ENCODE results near the gene EVPL. TPM values are rescaled to one million over a fixed set of nuclear protein-coding genes. Genes with fewer than 3 reads are reported as not detected.
"Not testable (repeated sequence)": the region's sequence is repeated elsewhere in the genome, so short reads cannot be mapped to it uniquely, and the experiment has no call there.

EVPL gene
- polyA plus RNA-seq, 3 donors = 0.34 to 1.2 (median 0.59) TPM

GRCh38 chr17:76049836-76050537 lies 22.9 kb upstream of the EVPL start:
- 92% methylated on average over 15 of the region's 15 CpGs for WGBS, 3 donors
- H3K27ac ChIP-seq (ENCODE audit: low read depth, low read length) = no peak overlapping the region

- 81 to 88% (median 83%) methylated on average over 3 of the region's 3 CpGs for WGBS, 3 donors
- no peak overlapping the region for H3K27ac ChIP-seq (ENCODE audit: low read depth, low read length)
Measured at GRCh38 chr17:76049239-76049638, 22.1 kb upstream of the EVPL start.

GRCh38 chr17:76048711-76049110 lies 21.6 kb upstream of the EVPL start:
- no peak overlapping the region for H3K27ac ChIP-seq (ENCODE audit: low read depth, low read length)
- 80 to 84% (median 82%) methylated on average over 9 of the region's 9 CpGs for WGBS, 3 donors

GRCh38 chr17:76048025-76048605 lies 21.0 kb upstream of the EVPL start:
- 81 to 85% (median 83%) methylated on average over 9 of the region's 9 CpGs for WGBS, 3 donors
- H3K27ac ChIP-seq (ENCODE audit: low read depth, low read length) = no peak overlapping the region

GRCh38 chr17:76046064-76046463 lies 19.0 kb upstream of the EVPL start:
- no peak overlapping the region for H3K27ac ChIP-seq (ENCODE audit: low read depth, low read length)
- 85 to 92% (median 92%) methylated on average over 8 of the region's 8 CpGs for WGBS, 3 donors

DNA sequence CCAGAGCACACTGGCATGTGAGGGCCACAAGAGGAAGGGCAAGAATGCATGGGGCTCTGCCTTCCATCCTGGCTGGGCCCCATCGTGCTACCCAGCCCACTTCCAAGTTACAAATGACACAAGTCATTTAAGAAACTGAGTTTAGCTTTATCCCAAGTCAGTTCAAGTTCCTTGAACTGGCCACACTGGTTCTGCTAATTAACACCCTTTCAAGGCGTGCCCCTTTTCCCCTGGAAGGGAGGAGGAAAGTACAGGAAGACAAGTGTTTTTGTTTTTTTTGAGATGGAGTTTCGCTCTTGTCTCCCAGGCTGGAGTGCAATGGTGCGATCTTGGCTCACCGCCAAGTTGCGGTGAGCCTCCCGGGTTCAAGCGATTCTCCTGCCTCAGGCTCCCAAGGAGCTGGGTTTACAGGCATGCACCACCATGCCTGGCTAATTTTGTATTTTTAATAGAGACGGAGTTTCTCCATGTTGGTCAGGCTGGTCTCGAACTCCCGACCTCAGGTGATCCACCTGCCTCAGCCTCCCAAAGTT lies 17.4 kb upstream of the EVPL start:
- WGBS, 3 donors = 85 to 89% (median 86%) methylated on average over 11 of the region's 11 CpGs

DNA sequence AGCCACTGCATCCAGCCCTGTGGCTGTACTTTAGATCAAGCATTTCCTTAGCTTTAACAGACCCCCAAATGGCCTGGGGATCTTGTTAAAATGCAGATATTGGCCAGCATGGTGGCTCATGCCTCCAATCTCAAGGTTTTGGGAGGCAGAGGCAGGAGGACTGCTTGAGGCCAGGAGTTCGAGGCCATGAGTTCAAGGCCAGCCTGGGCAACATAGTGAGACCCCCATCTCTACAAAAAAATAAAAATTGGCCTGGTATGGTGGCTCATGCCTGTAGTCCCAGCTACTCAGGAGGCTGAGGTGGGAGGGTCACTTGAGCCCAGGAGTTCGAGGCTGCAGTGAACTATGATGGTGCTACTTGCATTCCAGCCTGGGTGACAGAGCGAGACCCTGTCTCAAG lies 15.8 kb upstream of the EVPL start:
- WGBS, 3 donors = 96 to 100% (median 99%) methylated on average over 3 of the region's 3 CpGs
- not testable (repeated sequence) for H3K27ac ChIP-seq (ENCODE audit: low read depth, low read length)

More for the DNA sequence above, 17.4 kb upstream of the EVPL start:
- not testable (repeated sequence) for H3K27ac ChIP-seq (ENCODE audit: low read depth, low read length)

DNA sequence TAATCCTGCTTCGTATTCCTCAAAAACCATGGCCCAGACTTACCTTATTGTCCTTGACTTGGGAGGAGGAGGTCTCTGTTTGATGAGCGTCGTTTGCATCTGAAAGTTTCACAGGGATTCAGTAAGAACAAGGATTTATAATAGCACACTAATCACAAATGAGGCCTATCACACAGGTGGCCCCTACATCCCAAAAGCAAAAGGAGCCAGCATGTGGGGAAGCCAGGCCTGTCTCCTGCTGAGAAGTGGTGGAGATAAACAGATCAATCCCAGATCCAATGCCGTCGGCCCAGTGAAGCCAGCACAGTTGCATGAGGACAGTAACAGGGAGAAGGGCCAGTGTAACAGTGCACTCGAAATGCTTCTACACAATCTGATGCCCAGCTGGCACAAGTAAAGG lies 13.3 kb upstream of the EVPL start:
- 67 to 85% (median 77%) methylated on average over 6 of the region's 6 CpGs for WGBS, 3 donors
- no peak overlapping the region for H3K27ac ChIP-seq (ENCODE audit: low read depth, low read length)

- 76 to 84% (median 82%) methylated on average over 6 of the region's 6 CpGs for WGBS, 3 donors
- no peak overlapping the region for H3K27ac ChIP-seq (ENCODE audit: low read depth, low read length)
Measured at GRCh38 chr17:76039121-76039520, 12.0 kb upstream of the EVPL start.

- no peak overlapping the region for H3K27ac ChIP-seq (ENCODE audit: low read depth, low read length)
- 81 to 92% (median 82%) methylated on average over 3 of the region's 3 CpGs for WGBS, 3 donors
Measured at GRCh38 chr17:76038050-76038449, 10.9 kb upstream of the EVPL start.

DNA sequence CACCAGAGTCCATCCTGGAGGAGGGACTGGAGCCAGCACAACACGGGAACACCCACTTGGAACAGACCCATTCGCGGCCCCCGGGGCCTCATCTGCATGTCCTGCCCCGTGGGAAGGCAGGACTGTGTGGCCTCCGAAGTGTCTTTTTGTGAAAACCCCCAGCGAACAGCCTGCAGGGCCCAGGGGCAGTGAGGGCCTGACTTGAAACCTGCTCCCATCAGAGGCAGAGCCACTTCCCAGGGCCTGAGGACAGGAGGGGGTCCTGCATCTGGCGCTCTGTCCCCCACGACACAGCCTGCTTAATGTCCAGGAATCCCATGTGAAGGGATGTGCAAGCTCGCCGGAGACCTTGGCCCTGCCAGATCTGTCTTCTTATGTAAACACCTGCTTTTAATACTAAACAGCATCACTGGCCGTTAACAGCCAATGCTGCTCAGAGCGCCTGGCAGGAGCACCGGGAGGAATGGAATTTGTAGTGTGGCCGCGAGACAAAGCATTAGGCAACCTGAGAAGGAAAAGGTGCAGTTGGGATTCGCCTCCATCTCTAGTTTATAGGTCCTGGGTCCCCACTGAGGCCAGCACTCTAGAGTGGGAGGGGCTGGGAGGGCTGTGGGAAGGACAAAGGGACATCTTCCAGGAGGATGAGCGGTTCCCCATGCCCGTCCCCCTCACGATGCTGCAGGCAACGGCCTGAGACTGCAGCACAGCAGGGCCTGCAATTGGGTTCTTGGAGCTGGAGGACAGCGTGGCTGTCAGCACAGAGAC lies 9.6 kb upstream of the EVPL start:
- no peak overlapping the region for H3K27ac ChIP-seq (ENCODE audit: low read depth, low read length)
- 46 to 66% (median 60%) methylated on average over 22 of the region's 22 CpGs for WGBS, 3 donors

GRCh38 chr17:76034428-76035350 lies 7.6 kb upstream of the EVPL start:
- 81 to 91% (median 86%) methylated on average over 13 of the region's 13 CpGs for WGBS, 3 donors
- no peak overlapping the region for H3K27ac ChIP-seq (ENCODE audit: low read depth, low read length)

- 94 to 98% (median 97%) methylated on average over 6 of the region's 6 CpGs for WGBS, 3 donors
- no peak overlapping the region for H3K27ac ChIP-seq (ENCODE audit: low read depth, low read length)
Measured at GRCh38 chr17:76033139-76033538, 6.0 kb upstream of the EVPL start.

- no peak overlapping the region for H3K27ac ChIP-seq (ENCODE audit: low read depth, low read length)
- WGBS, 3 donors = 52 to 94% (median 89%) methylated on average over 5 of the region's 5 CpGs
Measured at GRCh38 chr17:76032780-76033108, 5.6 kb upstream of the EVPL start.

DNA sequence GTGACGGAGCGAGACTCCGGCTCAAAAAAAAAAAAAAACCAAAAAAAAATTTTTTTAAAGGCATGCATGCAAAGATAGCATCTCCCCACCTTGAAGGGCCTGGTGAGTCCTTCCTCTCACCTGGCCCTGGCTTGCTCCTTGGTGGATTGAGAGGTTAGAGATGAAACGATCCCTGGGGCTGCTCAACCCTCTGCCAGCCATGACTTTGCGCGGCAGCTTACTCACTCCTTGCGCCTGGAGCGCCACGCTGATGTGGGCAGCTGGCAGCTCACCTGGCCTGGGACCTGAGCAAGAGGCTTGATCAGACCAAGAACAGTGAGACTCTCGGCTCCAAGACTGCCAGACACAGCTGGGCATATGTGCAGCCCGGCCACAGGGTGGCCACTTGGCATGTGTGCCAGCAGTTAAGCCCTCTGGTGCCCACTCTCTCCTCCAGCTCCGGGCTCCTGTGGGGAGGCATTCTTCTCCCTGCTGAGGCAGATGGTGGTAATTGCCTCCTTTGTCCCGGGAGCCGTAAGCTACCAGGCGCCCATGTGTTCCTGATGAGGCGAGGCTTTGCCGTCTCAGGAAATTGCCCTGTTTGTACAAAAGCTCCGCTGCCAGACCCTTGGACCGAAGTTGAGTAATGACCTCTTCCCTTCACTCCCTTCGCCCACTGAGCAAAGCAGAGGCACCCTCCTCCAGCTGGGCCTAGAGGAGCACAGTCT lies 5.1 kb upstream of the EVPL start:
- no peak overlapping the region for H3K27ac ChIP-seq (ENCODE audit: low read depth, low read length)
- WGBS, 3 donors = 63 to 82% (median 79%) methylated on average over 20 of the region's 20 CpGs

GRCh38 chr17:76026714-76027158 lies 370 bp downstream of the EVPL start:
- H3K27ac ChIP-seq (ENCODE audit: low read depth, low read length) = no peak overlapping the region
- 60 to 67% (median 62%) methylated on average over 15 of the region's 15 CpGs for WGBS, 3 donors

GRCh38 chr17:76025294-76025693 lies 1.8 kb downstream of the EVPL start:
- 87 to 95% (median 93%) methylated on average over 9 to 12 of the region's 12 CpGs for WGBS, 3 donors
- H3K27ac ChIP-seq (ENCODE audit: low read depth, low read length) = no peak overlapping the region

- no peak overlapping the region for H3K27ac ChIP-seq (ENCODE audit: low read depth, low read length)
- WGBS, 3 donors = 81 to 90% (median 88%) methylated on average over 9 of the region's 9 CpGs
Measured at GRCh38 chr17:76024353-76024752, 2.8 kb downstream of the EVPL start.
